ENCODE measurements around the gene RNF148.

DNA sequence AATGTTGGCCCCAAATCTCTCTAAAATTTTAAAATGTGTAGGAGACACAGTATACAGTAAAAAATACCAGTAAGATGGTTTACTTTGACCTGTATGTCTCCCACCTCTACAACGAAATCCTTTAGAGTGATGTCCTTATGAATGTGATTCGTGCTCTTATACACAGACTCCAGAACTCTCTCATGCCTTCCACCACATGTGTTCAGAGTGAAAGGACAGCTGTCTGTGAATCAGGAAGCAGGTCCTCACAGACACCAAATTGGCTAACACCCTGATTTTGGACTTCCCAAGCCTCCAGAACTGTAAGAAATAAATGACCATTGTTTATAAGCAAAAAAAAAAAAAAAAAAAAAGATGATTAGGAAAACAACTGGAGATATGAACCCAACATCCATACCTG, 39.0 kb downstream of the RNF148 start:
- TF ChIP-seq EP300 (IDR thresholded peaks at IDR 0.05) (no peak), POLR2A (IDR thresholded peaks at IDR 0.05) (no peak)
- TF ChIP-seq, protein P1, sequence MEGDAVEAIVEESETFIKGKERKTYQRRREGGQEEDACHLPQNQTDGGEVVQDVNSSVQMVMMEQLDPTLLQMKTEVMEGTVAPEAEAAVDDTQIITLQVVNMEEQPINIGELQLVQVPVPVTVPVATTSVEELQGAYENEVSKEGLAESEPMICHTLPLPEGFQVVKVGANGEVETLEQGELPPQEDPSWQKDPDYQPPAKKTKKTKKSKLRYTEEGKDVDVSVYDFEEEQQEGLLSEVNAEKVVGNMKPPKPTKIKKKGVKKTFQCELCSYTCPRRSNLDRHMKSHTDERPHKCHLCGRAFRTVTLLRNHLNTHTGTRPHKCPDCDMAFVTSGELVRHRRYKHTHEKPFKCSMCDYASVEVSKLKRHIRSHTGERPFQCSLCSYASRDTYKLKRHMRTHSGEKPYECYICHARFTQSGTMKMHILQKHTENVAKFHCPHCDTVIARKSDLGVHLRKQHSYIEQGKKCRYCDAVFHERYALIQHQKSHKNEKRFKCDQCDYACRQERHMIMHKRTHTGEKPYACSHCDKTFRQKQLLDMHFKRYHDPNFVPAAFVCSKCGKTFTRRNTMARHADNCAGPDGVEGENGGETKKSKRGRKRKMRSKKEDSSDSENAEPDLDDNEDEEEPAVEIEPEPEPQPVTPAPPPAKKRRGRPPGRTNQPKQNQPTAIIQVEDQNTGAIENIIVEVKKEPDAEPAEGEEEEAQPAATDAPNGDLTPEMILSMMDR (IDR thresholded peaks at IDR 0.05): no peak

Data from sigmoid colon (tissue), 4 donors.